ENCODE measurements around the gene ERP27.
A peak's percentile ranks its signal among the peaks of the same experiment; 100 is the strongest.

ERP27 gene

GRCh38 chr12:14884458-14884878 is 53.9 kb downstream of the ERP27 start:
- in situ Hi-C loops (cut with HindIII; ENCODE audit: low sequenced_read_pairs), result no loop called here
- DNase-seq (ENCODE audit: low read depth), result peak; percentile 83
- H3K4me3 ChIP-seq (ENCODE audit: low read depth, low read length), result peak overlapping the region; percentile 31
- no peak for TF ChIP-seq CTCF (IDR thresholded peaks at IDR 0.05; ENCODE audit: low read depth, low read length, missing control alignments)

DNA sequence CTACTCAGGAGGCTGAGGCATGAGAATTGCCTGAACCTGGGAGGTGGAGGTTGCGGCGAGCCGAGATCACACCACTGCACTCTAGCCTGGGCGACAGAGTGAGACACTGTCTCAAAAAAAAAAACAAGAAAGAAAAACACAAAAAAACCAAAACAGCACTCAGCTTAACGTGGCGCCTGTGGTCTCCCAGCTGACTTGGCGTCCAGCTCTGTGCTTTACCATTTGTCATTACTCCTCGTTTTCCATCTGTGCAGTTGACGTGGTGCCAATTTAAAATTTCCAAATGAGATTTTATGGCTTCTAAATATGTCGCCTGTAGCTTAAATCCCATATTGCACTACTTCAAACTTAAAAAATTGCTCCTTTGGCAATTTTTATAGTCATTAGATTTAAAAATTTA is 54.7 kb downstream of the ERP27 start:
- in situ Hi-C loops (cut with HindIII; ENCODE audit: low sequenced_read_pairs), result no loop called here
- no peak overlapping the region for H3K4me3 ChIP-seq (ENCODE audit: low read depth, low read length)
- TF ChIP-seq CTCF (IDR thresholded peaks at IDR 0.05; ENCODE audit: low read depth, low read length, missing control alignments), result no peak
- DNase-seq (ENCODE audit: low read depth), result no peak

DNA sequence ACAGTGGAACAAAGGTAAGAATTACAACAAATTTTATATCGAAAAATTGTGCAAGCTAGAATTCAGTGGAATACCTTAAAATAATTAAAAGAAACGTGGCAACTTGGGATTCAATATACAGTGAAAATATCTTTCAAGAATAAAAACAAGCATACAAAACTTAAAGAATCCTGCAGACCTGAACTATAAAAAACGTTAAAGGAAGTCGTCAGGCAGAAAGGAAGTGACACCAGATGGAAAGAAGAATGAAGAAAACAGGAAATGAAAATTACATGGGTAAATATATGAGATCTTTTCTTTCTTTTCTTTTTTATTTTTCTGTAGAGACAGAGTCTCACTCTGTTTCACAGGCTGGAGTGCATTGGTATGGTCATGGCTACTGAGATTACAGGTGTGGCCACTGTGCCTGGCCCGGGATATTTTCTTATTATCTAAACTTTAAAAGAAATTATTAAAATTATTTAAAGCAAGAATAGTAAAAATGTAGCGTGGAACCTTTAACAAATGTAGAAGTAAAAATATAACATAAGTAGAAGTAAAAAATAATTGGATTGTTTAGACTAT is 57.4 kb downstream of the ERP27 start:
- in situ Hi-C loops (cut with HindIII; ENCODE audit: low sequenced_read_pairs), result no loop called here
- DNase-seq (ENCODE audit: low read depth), result no peak
- no peak overlapping the region for H3K4me3 ChIP-seq (ENCODE audit: low read depth, low read length)
- TF ChIP-seq CTCF (IDR thresholded peaks at IDR 0.05; ENCODE audit: low read depth, low read length, missing control alignments), result no peak

DNA sequence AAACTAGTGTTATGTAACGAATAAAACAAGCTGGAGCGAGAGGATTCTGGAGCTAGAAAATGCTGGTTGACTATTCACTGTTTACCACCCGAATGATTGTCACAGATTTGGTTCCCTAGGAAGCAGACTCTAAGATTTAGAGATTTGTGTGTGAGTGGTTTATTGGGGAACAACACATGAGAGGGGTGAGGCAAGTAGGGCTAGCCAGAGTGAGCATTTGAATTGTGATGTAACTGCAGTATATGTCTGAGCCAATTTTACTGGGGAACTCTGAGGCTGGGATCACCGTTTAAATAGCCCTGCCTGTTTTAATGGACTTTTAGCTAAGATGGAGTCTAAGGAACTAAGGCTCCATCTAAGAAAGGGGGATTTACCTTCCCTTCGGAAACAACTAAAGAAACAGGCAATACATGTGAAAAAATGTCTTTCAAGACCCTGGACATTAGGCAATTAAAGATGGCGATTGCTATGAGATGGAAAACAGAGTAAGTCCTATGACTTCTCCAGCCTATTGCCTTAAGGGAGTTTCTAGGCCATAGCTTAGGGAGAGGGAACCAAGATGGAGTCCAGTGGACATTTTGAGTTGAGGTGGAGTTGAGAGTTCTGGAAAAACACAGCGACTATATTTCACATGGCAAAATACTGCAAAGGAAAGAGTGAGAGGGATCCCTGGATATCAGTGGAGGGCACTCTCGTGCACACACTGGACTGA is 59.0 kb downstream of the ERP27 start:
- TF ChIP-seq CTCF (IDR thresholded peaks at IDR 0.05; ENCODE audit: low read depth, low read length, missing control alignments), result no peak
- H3K4me3 ChIP-seq (ENCODE audit: low read depth, low read length), result no peak overlapping the region
- DNase-seq (ENCODE audit: low read depth), result no peak
- in situ Hi-C loops (cut with HindIII; ENCODE audit: low sequenced_read_pairs), result no loop called here

DNA sequence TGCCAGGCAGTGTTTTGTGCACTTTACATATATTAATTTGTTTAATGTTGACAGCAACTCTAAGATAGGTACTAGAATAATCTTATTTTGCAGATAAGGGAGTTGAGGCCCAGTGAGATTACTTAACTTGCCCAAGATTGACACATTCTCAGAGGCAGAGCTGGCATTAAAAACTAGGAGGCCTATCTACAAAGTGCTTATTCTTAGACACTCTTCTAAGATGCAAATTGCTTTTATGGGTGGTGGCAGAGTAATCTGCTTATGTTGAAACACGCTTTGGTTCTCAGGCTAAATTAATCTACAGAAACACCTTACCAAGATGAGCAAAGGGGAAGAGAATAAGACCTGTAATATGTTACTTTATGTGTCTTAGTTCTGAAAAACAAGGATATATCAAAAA is 59.8 kb downstream of the ERP27 start:
- H3K4me3 ChIP-seq (ENCODE audit: low read depth, low read length), result no peak overlapping the region
- TF ChIP-seq CTCF (IDR thresholded peaks at IDR 0.05; ENCODE audit: low read depth, low read length, missing control alignments), result no peak
- no peak for DNase-seq (ENCODE audit: low read depth)
- in situ Hi-C loops (cut with HindIII; ENCODE audit: low sequenced_read_pairs), result no loop called here

DNA sequence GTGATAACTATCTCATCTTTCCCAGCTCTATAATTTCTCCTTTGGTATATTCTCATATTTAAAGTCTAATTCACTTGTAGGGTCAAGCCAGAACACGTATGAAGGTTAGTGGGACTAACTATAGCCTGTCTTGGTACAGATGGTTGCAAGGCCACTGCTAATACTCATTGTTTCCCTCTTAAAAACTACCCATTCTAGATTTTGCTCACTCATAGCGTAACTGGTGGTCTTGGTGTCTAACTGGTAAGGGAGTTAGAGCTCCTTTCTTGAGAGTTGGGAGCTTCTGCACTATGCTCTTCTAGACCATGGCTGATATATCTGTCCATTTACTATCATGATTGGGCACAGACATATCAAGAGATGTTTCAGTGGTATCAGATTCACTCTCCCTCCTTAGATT is 61.5 kb downstream of the ERP27 start:
- TF ChIP-seq CTCF (IDR thresholded peaks at IDR 0.05; ENCODE audit: low read depth, low read length, missing control alignments), result no peak
- in situ Hi-C loops (cut with HindIII; ENCODE audit: low sequenced_read_pairs), result no loop called here
- H3K4me3 ChIP-seq (ENCODE audit: low read depth, low read length), result no peak overlapping the region
- DNase-seq (ENCODE audit: low read depth), result no peak

All from astrocyte of the cerebellum (primary cell).